ENCODE measurements around the gene RSPH1.

- no peak for TF ChIP-seq CTCF (conservative IDR thresholded peaks at IDR 0.05; ENCODE audit: low read depth, low read length)
- TF ChIP-seq EZH2phosphoT487 (IDR thresholded peaks at IDR 0.05; ENCODE audit: borderline replicate concordance, low read length) = no peak
- no peak for TF ChIP-seq EZH2 (IDR thresholded peaks at IDR 0.05; ENCODE audit: low read length, unreplicated experiment)
Observed at GRCh38 chr21:42535602-42536171, 39.7 kb upstream of the RSPH1 start.
